ENCODE measurements around the gene MINDY1.

The MINDY1 gene

GRCh38 chr1:151005729-151006319 is 878 bp downstream of the MINDY1 start:
- H3K4me3 ChIP-seq (ENCODE audit: low read length) = peak overlapping the region; percentile 58
- DNase-seq (ENCODE audit: low read depth) = no peak
- TF ChIP-seq CTCF (conservative IDR thresholded peaks at IDR 0.05; ENCODE audit: low read depth, low read length) = no peak

DNA sequence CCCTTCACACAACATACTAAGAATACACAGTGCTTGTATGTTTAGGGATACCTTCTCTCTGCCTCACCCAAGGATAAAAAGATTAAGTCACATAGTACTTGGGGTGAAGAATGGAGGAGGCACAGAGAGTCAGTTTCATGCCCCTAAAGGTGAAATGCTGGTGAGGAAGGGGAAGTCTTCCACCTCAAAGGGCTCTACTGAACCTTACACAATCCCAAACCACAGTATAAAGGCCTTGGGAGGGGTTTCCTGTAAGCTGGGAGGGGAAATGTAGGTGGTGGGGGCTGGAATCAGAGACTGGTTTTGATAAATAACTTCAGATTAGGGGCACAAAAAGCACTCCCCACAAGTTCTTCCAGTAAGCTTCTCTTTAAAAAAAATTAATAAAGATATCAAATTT is 3.5 kb downstream of the MINDY1 start:
- no peak for TF ChIP-seq CTCF (conservative IDR thresholded peaks at IDR 0.05; ENCODE audit: low read depth, low read length)
- H3K4me3 ChIP-seq (ENCODE audit: low read length) = no peak overlapping the region
- DNase-seq (ENCODE audit: low read depth) = no peak

DNA sequence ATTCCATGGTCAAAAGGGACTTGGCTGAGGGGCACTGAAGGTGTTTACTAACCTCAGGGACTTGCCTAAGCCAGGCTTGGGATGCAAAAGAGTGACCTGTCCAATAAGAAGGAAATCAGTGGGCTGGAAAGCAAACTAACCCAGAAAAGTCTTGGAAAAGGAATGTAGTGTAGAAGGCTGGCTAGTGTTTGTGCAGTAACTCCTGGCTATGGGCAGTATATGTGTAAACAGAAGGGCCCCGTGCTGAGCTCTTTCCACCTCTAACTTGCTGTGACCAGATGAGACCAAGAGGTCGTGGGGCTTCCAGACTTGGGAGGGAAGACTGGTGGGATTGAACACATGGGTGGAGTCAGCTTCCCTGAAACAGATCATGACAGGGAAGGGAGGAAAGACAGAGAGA is 4.1 kb downstream of the MINDY1 start:
- no peak for TF ChIP-seq CTCF (conservative IDR thresholded peaks at IDR 0.05; ENCODE audit: low read depth, low read length)
- no peak overlapping the region for H3K4me3 ChIP-seq (ENCODE audit: low read length)
- no peak for DNase-seq (ENCODE audit: low read depth)

DNA sequence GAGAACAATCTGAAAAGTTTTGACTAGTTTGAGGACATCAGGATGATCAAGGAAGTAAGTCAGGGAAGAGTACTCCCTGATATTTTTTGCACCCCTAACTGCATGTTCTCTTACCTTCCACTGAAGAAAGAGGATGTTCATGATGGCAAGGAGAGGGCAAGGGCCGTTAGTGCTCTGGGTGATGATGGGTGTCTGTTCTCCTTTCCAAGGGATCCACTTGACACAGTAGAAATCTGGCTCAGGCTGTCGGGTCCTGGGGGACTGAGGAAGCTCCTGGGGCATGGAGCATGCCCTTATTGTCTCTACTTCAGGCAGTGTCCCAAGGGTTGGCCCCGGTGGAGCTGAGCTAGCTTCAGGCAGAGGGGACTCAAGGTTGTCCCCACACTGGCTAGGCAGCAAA is 4.7 kb downstream of the MINDY1 start:
- TF ChIP-seq CTCF (conservative IDR thresholded peaks at IDR 0.05; ENCODE audit: low read depth, low read length) = no peak
- no peak for DNase-seq (ENCODE audit: low read depth)
- H3K4me3 ChIP-seq (ENCODE audit: low read length) = no peak overlapping the region

DNA sequence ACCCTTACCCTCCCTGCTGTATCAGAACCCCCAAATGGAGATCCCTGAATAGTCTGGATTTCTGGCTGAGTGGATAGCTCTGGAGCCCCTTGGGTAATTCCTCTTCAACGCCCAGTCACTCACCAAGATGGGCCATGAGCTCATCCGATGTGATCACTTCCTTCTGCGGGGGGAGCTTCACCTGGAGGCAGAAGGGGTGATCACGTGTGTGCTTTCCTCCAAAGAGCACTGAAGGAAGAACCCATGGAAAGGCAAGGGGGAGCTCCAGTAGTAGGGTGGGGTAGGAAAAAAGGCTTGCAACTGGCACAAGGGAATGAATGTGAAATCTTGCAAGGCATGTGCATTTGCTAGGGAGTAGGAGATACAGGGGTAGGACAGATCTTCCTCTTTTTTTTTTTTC is 5.1 kb downstream of the MINDY1 start:
- no peak for TF ChIP-seq CTCF (conservative IDR thresholded peaks at IDR 0.05; ENCODE audit: low read depth, low read length)
- H3K4me3 ChIP-seq (ENCODE audit: low read length) = no peak overlapping the region
- DNase-seq (ENCODE audit: low read depth) = no peak

DNA sequence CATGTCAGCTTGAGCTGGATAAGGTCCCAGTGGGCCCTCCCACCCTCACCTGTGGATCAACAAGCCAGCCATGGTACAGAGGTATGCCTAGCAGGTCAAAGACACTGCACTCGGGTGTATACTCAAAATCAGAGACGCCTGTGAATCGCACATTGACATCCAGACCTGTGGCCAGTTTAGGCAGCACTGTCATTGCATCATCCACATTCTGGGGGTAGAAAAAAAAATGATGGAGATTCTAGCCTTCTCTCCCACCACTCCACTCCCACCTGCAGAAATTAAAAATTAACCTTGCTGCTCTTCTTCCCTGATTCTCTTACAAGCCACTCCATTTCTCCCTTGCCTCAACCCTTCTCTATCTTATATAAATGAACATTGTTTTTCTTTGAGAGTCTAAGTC is 6.3 kb downstream of the MINDY1 start:
- TF ChIP-seq CTCF (conservative IDR thresholded peaks at IDR 0.05; ENCODE audit: low read depth, low read length) = no peak
- no peak overlapping the region for H3K4me3 ChIP-seq (ENCODE audit: low read length)
- DNase-seq (ENCODE audit: low read depth) = no peak

GRCh38 chr1:150999926-151000325 is 6.8 kb downstream of the MINDY1 start:
- TF ChIP-seq CTCF (conservative IDR thresholded peaks at IDR 0.05; ENCODE audit: low read depth, low read length) = no peak
- DNase-seq (ENCODE audit: low read depth) = no peak
- H3K4me3 ChIP-seq (ENCODE audit: low read length) = no peak overlapping the region

Measured in retinal pigment epithelial cell (primary cell).